ENCODE results near the gene PHACTR1. TPM values are rescaled to one million over a fixed set of nuclear protein-coding genes. Genes with fewer than 3 reads are reported as not detected.

Gene PHACTR1
- total RNA-seq, 1 experiment from 2014 or later, result 4.1 TPM

DNA sequence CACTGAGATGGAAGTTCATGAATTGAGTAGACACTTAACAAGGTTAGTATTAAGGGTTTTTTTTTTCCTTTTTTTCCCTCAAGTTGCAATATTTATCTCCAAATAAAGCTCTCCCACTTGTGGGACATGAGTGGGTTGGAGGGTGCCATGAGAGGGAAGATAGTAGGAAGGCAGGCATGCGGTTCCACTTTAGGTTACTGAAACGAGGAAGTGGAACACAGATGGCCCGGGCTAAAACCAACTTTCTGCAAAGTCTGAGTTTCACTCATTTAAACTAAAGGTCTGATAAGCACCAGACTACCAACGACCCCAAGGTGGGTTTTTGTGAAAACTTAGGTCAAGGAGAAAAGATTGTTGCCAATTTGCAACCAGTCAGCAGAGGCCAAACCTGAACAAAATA is 569.6 kb downstream of the PHACTR1 start:
- DNase-seq (ENCODE audit: low read depth), result no peak

DNA sequence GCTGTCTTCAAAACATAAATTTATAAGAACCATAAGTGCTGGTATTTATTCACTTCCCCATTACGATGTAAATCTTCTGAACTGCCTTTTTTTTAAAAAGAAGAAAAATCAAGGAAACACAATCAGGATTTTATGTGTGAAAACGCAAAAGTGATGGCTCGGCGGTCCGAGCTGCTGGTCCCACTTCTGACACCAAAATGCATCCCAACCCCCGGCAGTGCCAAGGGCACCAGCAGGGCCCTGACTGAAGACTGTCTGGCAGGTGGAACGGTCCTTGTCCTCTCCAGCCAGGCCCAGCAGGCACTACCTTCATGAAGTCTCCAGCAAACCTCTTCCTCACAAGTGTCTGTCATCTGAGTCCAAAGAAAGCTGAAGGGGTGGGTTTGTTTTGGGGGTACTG is 570.5 kb downstream of the PHACTR1 start:
- DNase-seq (ENCODE audit: low read depth), result no peak

DNA sequence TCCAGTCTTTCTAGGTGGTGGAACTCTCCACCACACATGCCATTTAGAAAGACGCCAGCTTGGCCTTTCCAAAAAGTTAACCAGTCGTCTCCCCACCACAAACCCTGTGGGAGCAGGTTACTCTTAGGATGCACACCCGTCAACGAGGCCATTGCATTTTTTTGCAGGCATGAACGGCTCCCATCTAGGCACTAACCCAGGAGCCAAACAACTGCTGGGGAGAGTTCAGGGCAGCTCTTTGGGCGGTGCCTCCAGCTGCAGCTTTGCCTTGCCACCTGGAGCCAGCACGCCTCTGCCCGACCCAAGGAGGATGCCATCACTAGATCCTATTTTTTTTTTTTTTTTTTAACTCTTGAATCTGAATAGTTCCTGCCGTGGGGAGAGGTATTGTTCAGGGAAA is 571.9 kb downstream of the PHACTR1 start:
- DNase-seq (ENCODE audit: low read depth), result no peak

DNA sequence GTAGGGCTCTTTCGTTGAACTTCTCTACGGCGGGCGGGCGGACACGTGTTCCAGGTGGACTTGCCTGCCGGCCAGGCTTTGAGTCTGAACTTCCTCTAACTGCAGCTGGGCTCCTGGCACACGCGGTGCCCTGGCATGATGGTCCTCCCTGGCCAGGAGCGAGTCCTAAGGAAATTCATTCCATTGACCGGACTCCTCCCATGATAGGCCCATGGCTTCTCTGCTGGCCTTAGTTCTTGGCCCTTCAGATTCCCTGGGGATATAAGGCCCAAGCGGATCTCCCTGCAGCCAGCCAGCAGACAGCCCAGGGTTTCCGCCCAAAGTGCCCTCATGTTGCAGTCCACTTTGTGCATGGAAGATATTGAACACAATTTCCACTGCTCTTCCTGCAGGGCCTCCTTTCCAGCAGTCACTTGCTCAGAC is 572.4 kb downstream of the PHACTR1 start:
- DNase-seq (ENCODE audit: low read depth), result no peak

DNA sequence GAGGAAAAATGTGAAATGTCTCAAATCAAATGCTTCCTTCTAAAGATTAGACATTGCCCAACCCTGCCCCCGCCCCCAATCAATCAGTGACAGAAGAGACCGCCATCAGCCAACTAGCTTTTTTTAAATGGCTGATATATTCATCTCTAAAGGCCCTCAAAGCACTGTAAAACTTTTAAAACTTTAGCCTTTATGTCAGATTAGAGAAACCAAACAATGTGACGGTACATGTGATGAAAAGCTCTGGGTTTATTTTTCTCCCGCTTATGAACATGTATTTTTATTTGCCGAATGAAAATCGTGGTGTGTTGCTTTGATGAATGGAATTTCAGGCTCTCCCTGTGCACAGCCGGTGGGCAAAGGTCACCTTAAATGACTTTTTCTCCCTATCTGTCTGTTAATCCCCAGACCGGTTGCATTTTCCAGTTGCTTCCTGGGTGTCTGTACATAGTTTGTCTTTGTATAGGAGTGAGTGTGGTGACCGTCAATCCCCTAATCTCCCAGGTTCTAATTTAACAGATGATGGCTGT is 573.3 kb downstream of the PHACTR1 start:
- DNase-seq (ENCODE audit: low read depth), result no peak

DNA sequence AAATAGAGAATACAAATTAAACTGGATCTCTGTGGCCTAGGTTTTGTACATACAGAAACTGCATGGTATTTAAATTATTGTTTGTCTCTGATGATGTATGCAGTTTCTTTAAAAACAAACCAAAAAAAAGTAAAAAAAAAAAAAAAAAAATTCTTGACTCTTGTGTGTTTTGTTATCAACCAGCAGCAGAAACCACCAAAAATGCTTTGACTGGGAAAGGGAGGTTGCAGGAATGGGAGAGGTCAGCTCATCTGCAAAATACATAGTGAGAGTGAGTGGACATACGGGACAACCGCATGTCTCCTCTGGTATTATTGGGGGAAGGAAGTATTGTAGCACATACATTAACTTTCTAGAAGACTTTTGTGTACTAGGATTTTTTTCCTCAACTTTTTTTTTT is 573.8 kb downstream of the PHACTR1 start:
- DNase-seq (ENCODE audit: low read depth), result no peak

DNA sequence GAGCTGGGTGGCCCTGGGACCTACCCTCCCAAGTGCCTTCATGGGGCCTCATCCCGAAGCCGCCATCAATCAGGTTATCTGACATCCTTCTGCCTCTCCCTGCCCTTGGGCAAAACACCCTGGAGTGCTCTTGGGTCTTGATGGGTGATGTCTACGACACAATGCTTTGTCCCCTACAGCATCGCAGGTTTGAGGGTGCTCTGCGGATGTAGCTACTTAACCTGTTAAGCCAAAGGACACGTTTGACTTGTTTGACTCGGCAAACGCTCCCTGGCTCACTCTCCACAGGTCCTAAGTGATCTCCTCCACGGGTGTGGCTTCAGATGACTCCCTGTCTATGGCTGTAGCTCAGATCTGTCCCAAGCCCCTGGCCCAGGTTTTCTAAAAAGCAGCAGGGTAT is 576.2 kb downstream of the PHACTR1 start:
- no peak for DNase-seq (ENCODE audit: low read depth)

DNA sequence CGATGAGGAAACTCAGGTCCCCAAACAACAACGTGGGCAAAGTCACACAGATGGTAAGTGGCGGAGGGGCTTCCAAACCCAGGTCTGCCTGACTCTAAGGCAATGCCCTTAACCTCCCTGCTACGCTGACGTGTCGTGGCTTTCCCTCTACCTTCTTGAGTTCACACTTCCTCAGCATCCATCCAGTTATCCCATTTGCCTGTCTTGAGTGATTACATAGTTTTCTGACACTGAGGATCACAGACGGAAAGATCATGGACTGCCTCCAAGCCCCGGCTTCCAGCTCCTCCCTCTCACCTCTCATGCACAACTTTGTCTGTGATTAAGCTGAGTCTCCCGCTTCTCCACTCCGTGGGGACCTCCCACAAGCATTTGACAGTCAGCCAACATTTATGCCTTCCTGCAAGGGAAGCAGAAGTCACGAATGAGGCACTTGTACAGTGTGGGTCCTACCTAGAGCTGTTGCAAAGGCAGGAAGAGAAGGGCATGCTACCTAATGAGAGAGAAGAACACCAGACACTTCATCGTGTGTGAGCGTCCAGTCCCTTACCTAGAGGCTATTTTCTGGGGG is 578.0 kb downstream of the PHACTR1 start:
- no peak for DNase-seq (ENCODE audit: low read depth)

DNA sequence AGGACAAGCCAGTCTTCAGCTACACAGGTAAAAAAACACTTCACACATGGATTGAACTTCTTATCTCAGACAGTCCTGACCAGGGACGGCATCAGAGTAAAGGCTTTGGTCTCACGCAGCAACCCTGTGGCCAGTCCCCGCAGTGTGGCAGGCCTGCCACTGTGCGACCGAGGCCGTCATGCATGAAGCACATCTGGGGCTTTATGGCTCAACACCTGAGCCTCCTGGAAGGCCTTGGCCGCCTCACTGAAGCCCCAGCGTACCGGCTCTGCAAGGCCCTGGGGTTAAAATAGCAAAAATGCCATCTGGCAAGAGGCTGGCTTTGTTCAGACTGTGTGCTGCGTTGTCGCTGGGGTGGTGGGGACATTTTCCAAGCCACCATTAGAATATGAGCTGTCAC is 579.0 kb downstream of the PHACTR1 start:
- no peak for DNase-seq (ENCODE audit: low read depth)

DNA sequence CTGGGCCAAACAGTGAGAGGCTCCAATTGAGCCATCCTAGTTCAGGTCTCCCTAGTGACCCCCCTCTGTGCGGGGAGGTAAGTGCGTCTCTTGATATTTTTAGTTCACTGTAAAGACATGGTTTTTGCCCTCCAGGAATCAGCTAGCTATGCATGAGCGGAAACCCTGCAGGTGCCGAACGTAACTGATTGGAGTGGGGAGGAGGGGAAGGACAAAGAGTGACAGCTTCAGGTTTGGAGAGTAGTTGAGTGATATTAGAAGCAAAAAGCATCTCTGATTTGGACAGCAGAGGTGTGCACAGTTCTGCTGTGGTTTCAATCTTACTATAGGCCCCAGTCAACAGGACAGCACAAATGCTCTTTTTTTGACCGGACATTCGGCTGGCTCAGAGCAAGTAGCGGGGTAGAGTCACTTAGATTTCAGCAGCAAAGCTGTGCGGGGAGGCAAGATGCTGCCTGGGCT is 580.0 kb downstream of the PHACTR1 start:
- DNase-seq (ENCODE audit: low read depth), result no peak

DNA sequence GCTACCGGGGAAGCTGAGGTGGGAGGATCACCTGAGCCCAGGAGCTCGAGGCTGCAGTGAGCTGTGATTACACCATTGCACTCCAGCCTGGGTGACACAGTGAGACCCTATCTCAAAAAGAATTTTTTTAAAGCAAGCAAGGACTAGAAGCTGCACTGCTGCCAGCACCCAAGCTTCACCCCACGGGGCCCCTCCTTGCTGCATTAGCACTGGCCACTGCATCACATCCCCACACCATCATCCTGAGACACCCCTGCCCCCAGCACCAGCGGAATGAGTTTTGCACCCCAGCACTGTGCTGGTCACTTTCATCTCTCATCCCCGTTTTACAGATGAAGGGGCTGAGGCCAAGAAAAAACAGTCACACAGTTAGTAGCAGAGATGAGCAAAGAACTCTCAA is 580.8 kb downstream of the PHACTR1 start:
- no peak for DNase-seq (ENCODE audit: low read depth)

DNA sequence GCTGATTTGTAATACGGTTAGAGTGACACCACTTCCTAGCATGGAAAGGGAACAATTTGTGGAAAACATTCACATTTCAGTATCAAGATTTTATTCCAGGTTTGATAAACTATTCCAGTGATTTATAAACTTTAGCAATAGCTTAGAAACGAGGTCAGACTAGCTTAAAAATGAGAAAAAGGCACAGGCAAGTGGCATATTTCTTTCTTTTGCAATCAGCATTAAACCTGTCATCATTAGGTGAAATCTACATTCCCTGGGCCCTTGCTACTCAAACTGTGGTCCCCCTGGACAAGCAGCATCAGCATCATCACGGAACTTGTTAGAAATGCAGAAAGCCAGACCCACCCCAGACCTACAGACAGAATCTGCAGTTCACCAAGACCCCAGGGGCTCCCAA is 581.9 kb downstream of the PHACTR1 start:
- no peak for DNase-seq (ENCODE audit: low read depth)

DNA sequence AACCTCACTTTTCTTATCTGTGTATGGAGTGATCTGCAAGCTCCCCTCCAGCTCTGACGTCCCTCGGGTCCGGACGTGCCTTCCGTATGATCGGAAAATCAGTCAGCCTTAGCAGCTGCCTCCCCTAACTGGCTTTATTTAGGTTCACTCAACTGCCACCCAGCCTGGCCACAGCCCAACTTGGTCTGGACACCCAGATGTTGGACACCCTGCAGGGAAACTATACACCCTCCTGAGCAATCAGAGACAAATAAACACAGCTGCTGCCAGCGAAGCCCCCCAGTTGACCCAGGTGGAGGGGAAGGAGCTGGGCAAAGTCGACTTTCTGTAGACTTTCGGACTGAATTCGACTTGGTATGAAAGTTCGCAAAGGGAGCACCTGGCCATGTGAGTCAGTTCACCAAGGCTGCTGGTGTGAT is 582.8 kb downstream of the PHACTR1 start:
- no peak for DNase-seq (ENCODE audit: low read depth)

DNA sequence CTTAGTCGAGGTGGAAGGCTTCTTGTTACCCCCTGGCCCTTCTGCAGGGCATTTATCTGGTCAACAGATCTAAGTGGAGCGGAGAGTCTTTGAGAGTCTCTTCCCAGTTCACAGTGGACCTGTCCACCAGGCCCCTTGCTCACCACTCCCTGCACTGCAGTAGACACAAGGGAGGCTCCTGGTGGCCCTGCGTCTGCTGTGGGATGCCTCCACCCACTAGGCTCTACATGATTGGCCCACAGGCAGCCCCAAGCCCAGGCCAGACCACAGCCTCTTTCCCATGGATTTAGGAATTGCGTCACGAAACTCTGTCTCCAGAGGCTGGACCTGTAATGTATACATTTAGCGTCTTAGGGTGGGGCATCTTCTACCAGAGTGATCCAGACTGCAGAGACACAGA is 583.4 kb downstream of the PHACTR1 start:
- DNase-seq (ENCODE audit: low read depth), result no peak

DNA sequence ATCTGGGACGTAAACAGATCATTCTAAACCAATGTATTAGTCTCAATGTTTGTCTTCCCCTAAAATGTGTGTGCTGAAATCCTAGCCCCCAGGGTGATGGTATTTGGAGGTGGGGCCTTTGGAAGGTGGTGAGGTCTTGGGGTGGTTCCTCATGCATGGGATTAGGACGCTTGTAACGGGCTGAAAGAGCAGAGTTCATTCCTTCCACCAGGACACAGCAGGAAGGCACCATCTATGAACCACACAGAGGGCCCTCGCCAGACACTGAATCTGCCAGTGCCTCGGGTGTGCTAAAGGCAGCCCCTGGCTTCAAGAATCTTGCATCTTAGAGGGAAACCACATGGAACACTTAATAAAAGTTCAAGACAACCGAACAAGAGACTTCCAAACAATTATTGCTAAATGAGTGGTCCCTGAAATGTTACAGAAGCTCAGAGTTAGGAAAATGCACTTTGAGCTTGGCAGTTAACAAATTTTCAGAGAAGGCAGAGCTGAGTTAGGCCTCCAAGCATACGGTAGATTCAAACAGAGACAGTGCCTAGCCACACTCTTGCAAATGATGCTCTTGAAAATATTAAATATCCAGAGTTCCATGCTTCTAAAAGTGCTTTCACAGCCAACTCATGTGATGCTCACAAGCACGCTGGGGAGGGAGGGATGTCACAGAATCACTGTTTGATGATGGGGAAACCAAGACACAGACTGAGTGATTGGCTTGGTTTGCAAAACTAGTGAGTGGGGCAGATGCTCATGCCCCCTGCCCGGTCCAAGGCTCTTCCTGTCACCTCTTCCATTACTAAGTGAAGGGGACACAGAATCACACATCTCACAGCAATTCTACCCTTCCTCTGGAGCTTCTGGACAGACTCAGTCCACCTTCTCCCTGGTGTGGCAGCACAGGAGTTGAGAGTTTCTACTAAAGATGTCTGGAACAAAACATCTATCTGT is 584.4 kb downstream of the PHACTR1 start:
- DNase-seq (ENCODE audit: low read depth), result no peak

DNA sequence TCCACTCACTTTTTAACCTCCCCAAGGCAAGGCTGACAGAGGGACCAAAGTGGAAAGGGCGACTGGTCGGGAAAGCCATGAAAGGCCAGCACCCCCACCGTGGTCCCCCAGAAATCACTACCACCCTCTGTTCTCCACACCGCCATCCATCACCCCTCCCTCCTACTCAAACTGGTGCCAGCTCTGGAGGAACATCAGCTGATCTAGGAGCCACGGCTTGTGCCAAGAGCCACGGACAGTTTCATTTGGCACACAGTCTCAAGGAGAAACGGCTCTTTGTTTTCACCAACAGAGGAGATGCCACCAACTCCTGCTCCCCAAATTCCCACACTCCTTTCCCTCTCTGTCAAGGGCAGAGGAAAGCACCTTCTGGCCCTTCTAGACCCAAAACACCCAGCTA is 585.7 kb downstream of the PHACTR1 start:
- no peak for DNase-seq (ENCODE audit: low read depth)

DNA sequence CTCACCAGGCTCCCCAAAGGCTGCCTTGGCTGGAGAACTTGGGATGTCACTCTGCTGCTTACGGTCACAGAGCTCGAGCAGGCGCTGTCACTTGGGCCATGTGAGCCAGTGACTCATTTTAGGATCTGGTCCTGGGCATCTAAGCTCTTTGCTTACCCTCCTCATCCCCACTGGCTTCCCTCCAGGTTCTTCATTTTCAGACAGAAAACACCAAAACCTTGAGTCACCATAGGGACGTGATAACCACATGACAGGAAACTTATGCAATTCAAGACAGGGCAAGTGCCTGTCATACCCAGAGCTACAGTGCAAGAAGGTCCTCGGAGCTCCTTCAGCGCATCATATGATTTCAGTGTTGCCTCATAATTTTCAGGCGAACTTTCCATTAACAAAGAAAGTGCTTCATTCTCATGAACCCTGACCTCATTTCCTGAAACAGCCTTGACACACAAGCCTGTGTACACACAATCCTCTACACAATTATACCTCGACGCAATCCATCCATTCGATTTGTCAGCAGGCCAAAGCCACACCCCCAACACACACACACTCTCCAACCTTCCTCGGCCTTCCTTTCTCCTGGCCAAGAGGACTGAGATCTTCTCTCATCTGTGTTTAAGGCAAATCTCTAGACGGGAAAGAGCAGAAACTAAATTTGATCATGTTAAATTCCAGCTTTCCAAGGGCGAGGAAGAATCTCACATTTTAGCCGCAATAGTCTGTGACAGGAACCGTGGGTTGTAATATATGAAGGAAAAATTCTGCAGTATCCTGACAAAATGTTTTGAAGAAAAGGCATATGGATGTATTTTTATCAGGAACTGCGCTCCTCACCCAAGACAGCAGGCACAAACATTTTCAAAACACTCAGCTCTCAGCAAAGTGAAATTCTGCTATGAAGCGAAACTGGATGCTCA is 586.4 kb downstream of the PHACTR1 start:
- DNase-seq (ENCODE audit: low read depth), result peak; percentile 79

DNA sequence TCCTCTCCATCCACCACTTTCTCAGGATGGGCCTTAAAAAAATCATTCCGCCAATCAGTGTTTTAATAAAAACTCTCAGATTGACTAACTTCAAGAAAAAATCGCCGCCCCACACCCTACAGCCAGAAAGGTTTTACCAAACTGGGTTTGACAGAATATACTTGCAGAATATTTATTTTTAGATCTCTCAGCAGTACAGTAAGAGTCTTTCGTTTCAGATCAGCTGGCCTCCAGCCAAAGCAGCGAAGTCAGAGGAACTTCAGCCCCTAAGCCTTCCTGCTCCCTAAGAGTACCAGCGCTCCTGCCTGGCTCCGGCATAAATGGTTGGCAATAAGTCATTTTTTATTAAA is 587.1 kb downstream of the PHACTR1 start:
- peak; percentile 37 for DNase-seq (ENCODE audit: low read depth)

DNA sequence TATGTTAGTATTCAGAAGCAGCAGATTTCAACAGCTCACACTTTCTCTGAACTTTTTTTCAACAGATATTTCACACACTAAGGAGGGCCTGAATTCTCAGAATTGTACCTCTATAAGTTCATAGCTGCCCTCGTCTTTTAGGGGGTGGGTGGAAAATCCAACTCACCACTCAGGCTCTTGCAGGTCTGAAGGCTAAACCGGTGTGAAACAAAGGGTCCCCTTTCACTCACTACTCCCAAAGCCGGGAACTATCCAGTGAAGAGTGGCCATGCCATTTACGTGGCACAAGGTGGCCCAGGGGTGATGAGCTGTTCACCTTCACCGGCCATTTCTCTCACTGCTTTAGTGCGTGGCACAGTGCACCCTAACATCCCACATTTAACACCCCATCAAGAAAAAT is 587.5 kb downstream of the PHACTR1 start:
- DNase-seq (ENCODE audit: low read depth), result no peak

DNA sequence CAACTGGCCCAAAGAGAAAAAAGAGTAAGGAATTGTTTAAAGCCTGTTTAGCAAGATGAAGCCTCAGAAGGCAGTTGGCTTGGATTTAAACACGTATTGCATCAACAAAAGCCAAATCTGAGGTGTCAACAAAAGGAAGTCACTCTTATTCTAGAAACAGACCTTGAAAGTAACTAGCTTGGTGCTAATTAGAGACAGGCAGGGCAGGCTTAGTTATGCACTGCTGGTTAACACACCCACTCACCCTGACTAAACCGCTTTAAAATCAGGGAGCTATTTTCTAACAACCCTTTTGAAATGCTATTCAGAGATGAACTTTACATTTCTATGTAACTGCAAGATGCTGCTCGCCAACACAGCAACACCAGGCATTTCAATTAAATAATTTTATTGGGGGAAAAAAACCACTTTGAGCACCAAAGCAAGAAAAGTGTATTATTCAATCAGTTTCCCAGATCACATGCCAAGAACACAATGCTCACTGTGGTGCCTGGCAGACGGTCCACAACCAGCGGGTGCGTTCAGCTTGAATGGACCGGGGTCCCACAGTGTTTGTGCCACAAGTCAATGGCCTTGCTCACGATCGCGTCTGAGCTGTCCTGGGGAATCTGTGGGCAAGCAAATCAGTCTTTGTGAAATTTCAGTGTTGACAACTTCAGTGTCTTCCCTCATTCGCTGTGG is 588.2 kb downstream of the PHACTR1 start:
- DNase-seq (ENCODE audit: low read depth), result no peak

DNA sequence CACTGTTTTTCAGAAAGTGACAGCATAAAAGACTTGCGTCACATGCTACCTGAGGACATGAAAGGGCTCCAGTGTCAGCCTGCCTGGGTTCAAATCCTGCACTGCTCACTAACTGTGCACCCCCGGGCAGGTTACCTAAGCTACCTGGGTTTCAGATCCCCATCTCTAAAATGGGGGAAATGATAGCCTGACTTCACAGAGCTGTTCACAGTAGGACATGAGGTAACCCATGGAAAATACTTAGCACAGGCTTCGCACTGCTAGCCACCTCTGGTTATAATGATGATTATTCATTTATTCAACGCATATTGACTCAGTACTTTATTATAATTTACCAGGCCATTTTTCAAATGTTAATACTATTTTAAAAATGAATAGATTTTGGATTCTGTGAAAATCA is 588.7 kb downstream of the PHACTR1 start:
- DNase-seq (ENCODE audit: low read depth), result no peak

All from Daoy (cell line).